Neural progenitor cell (in vitro differentiated cells): ENCODE measurements around the gene OR5K4. TPM values are rescaled to one million over a fixed set of nuclear protein-coding genes. Genes with fewer than 3 reads are reported as not detected.

Experiments used
- DNase-seq: peaks from one replicate; pipeline ENCODE4 v3.0.0-alpha.2; 2016; ENCODE audit warnings: low spot score
- H2AFZ ChIP-seq: fragments of 200-600 bp; sonication (generic); replicated peaks from 2 replicates; pipeline ENCODE4 v1.6.1; 2016; ENCODE audit warnings: antibody characterized with exemption
- H3F3A ChIP-seq: fragments of 200-600 bp; sonication (generic); 2 replicates; pipeline ENCODE4 v1.6.1; 2016; ENCODE audit warnings: antibody characterized with exemption, low read depth
- H3K27ac ChIP-seq: fragments of 200-600 bp; sonication (generic); 2 replicates; pipeline ENCODE4 v1.5.1; 2016; ENCODE audit warnings: mild to moderate bottlenecking
- H3K27me3 ChIP-seq: fragments of 200-600 bp; sonication (generic); 2 replicates; pipeline ENCODE4 v1.6.1; 2016; ENCODE audit warnings: mild to moderate bottlenecking, moderate library complexity
- H3K36me3 ChIP-seq: fragments of 200-600 bp; sonication (generic); 2 replicates; pipeline ENCODE4 v1.5.1; 2016
- H3K4me1 ChIP-seq: fragments of 200-600 bp; sonication (generic); 2 replicates; pipeline ENCODE4 v1.6.1; 2016; ENCODE audit warnings: mixed run types
- H3K4me2 ChIP-seq: fragments of 200-600 bp; sonication (generic); 2 replicates; pipeline ENCODE4 v1.6.1; 2016
- H3K4me3 ChIP-seq: fragments of 200-600 bp; sonication (generic); 2 replicates; pipeline ENCODE4 v1.5.1; 2016
- H3K79me2 ChIP-seq: fragments of 200-600 bp; sonication (generic); 2 replicates; pipeline ENCODE4 v1.6.1; 2016; ENCODE audit warnings: low read depth
- H3K9ac ChIP-seq: fragments of 200-600 bp; sonication (generic); 2 replicates; pipeline ENCODE4 v1.6.1; 2016
- H3K9me3 ChIP-seq: fragments of 200-600 bp; sonication (generic); 2 replicates; pipeline ENCODE4 v1.5.1; 2016; ENCODE audit warnings: low read depth
- H4K20me1 ChIP-seq: fragments of 200-600 bp; sonication (generic); 2 replicates; pipeline ENCODE4 v1.6.1; 2016; ENCODE audit warnings: low read depth
- H3K27ac Mint-ChIP-seq: 3 replicates; pipeline ENCODE4 v1.8.0; 2021; ENCODE audit warnings: mixed read lengths
- H3K27me3 Mint-ChIP-seq: 2 replicates; pipeline ENCODE4 v1.8.0; 2022; ENCODE audit warnings: low read depth, mild to moderate bottlenecking, inconsistent platforms, moderate library complexity, mixed read lengths; ENCODE audit not compliant: insufficient read depth
- H3K36me3 Mint-ChIP-seq: 3 replicates; pipeline ENCODE4 v1.8.0; 2021; ENCODE audit warnings: mixed read lengths
- H3K4me1 Mint-ChIP-seq: 3 replicates; pipeline ENCODE4 v1.8.0; 2021; ENCODE audit warnings: mixed read lengths
- H3K4me3 Mint-ChIP-seq: 3 replicates; pipeline ENCODE4 v1.8.0; 2021; ENCODE audit warnings: mild to moderate bottlenecking, moderate library complexity, mixed read lengths
- H3K9me3 Mint-ChIP-seq: 3 replicates; pipeline ENCODE4 v1.8.0; 2020; ENCODE audit warnings: mixed read lengths
- EZH2 ChIP-seq: fragments of 200-600 bp; sonication (generic); IDR thresholded peaks from 2 replicates; pipeline ENCODE4 v1.6.1; 2017; ENCODE audit warnings: antibody characterized with exemption, mild to moderate bottlenecking, moderate library complexity
- EZH2phosphoT487 ChIP-seq: fragments of 200-600 bp; sonication (generic); IDR thresholded peaks from 2 replicates; pipeline ENCODE4 v1.6.1; 2017; ENCODE audit warnings: antibody characterized with exemption
- total RNA-seq: library from RNA; depleted of rRNA; stranded (reverse); fragments of >200 nt; gene quantifications from 2 replicates; pipeline ENCODE4 v1.2.3, GENCODE V29; 2015; ENCODE audit warnings: low replicate concordance
- TF ChIP-seq, protein P1 (sequence below): fragments of 200-600 bp; sonication (generic); IDR thresholded peaks from 2 replicates; pipeline ENCODE4 v1.5.1; 2017; ENCODE audit warnings: antibody characterized with exemption, mild to moderate bottlenecking

OR5K4 gene
- total RNA-seq, 1 donor from 2014 or later = not detected

- no peaks in the 10 kb centered on the region for H3K36me3 Mint-ChIP-seq
- no peaks in the 10 kb centered on the region for H3K79me2 ChIP-seq
- no peak overlapping the region for H3K27ac Mint-ChIP-seq
- H3K4me3 ChIP-seq = no peak overlapping the region
- no peak overlapping the region for H3K9ac ChIP-seq
- no peaks in the 10 kb centered on the region for H3F3A ChIP-seq
- TF ChIP-seq, protein P1, sequence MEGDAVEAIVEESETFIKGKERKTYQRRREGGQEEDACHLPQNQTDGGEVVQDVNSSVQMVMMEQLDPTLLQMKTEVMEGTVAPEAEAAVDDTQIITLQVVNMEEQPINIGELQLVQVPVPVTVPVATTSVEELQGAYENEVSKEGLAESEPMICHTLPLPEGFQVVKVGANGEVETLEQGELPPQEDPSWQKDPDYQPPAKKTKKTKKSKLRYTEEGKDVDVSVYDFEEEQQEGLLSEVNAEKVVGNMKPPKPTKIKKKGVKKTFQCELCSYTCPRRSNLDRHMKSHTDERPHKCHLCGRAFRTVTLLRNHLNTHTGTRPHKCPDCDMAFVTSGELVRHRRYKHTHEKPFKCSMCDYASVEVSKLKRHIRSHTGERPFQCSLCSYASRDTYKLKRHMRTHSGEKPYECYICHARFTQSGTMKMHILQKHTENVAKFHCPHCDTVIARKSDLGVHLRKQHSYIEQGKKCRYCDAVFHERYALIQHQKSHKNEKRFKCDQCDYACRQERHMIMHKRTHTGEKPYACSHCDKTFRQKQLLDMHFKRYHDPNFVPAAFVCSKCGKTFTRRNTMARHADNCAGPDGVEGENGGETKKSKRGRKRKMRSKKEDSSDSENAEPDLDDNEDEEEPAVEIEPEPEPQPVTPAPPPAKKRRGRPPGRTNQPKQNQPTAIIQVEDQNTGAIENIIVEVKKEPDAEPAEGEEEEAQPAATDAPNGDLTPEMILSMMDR = no peak
- no peak for TF ChIP-seq EZH2phosphoT487
- TF ChIP-seq EZH2 = no peak
- no peaks in the 10 kb centered on the region for H4K20me1 ChIP-seq
- H3K27me3 ChIP-seq = no peaks in the 10 kb centered on the region
- H2AFZ ChIP-seq = no peak overlapping the region
- no peak overlapping the region for H3K27ac ChIP-seq
- peaks cover 12% of the 10 kb centered on the region for H3K9me3 Mint-ChIP-seq
- H3K4me2 ChIP-seq = no peak overlapping the region
- no peak overlapping the region for H3K4me3 Mint-ChIP-seq
- no peaks in the 10 kb centered on the region for H3K27me3 Mint-ChIP-seq
- no peaks in the 10 kb centered on the region for H3K4me1 Mint-ChIP-seq
- no peaks in the 10 kb centered on the region for H3K36me3 ChIP-seq
- no peaks in the 10 kb centered on the region for H3K9me3 ChIP-seq
- no peaks in the 10 kb centered on the region for H3K4me1 ChIP-seq
- DNase-seq = no peak
Measured at GRCh38 chr3:98404010-98404409, 50.4 kb downstream of the OR5K4 start.

Other genes with a start within 250 kb of the OR5K4 start
- not detected in 2 replicates for gene OR5H1, start 223.1 kb upstream of the OR5K4 start, total RNA-seq
- gene OR5H14, start 206.4 kb upstream of the OR5K4 start, total RNA-seq = not detected in 2 replicates
- not detected in 2 replicates for gene OR5H15, start 187.2 kb upstream of the OR5K4 start, total RNA-seq
- gene OR5H6, start 89.6 kb upstream of the OR5K4 start, total RNA-seq = not detected in 2 replicates
- not detected in 2 replicates for gene OR5H2, start 71.3 kb upstream of the OR5K4 start, total RNA-seq
- gene OR5K3, start 36.8 kb downstream of the OR5K4 start, total RNA-seq = not detected in 2 replicates
- gene OR5K1, start 109.3 kb downstream of the OR5K4 start, total RNA-seq = not detected in 2 replicates
- not detected in 2 replicates for gene OR5K2, start 143.8 kb downstream of the OR5K4 start, total RNA-seq
- 110 and 176 TPM in 2 replicates for gene CLDND1, start 169.0 kb downstream of the OR5K4 start, total RNA-seq
- not detected in 2 replicates for gene GPR15, start 178.1 kb downstream of the OR5K4 start, total RNA-seq
- 26.3 and 31.3 TPM in 2 replicates for gene CPOX, start 239.8 kb downstream of the OR5K4 start, total RNA-seq